Head of caudate nucleus (tissue), 42 donors: Measurements from ENCODE around the gene TNS3.
"Not testable (repeated sequence)": the region's sequence is repeated elsewhere in the genome, so short reads cannot be mapped to it uniquely, and the experiment has no call there.

Experiments
- DNase-seq, 42 donors: peaks; one replicate each; pipeline versions ENCODE4 v3.0.0 to v3.0.0-alpha.2; 2020 to 2021; ENCODE audit warnings: mixed read lengths in 7 of 42
- intact Hi-C: fragments of 100-400 bp; cut with DNase I; formaldehyde crosslinking; loops from one replicate; pipeline ENCODE4 v1.15.0; 2022

TNS3 gene

DNA sequence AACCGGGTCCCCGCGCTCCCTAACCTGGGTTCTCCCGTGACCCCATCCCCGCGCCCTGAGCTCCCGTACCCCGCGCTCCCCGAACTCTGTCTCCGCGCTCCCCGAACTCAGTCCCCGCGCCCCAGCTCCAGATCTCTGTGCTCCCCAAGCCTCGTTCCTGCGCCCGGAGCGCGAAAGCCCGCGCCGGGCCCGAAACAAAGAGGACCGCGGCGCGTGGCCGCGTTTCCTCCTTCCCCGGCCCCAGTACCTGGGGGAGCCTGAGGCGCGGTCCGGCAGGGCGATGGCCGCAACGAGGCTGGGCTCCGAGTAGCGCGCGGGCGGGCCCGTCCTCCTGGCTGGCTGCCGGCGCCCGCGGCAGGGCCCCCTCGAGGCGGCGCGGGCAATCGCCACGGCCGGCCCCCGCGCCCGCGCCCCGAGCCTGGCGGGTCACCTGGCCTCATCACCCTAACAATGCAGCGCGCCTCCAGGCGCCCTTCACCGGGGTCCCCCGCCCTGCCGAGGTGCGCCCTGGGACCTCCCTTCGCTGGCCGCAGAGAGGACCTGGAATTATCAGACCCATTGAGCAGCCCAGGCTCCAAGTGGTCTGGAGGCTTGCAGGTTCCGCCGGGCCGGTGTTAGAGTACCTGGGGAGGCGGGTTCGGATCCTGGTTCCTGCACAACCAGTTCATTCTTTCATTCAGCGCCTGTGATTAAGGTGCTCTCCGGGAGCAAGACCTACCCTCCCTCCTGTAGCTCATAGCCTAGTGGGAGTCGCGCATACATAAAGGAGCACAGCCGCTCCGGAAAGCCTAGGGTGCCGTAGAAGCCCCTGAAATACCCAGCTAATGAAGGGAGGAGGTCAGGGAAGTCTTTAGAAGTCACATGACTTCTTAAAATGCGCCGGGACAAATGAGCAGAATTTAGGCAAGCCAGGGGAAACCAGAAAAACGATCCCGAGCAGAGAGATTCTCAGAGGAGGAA, at the start of gene TNS3:
Gene TNS3 (minus strand): TSS at position 308 of the 960 bp plus-strand sequence. CDS start 142,475 bp downstream, outside the sequence.
- intact Hi-C loops = no loop called here
- DNase-seq = peak in 2 of 42 donors; percentile 24 to 47

DNA sequence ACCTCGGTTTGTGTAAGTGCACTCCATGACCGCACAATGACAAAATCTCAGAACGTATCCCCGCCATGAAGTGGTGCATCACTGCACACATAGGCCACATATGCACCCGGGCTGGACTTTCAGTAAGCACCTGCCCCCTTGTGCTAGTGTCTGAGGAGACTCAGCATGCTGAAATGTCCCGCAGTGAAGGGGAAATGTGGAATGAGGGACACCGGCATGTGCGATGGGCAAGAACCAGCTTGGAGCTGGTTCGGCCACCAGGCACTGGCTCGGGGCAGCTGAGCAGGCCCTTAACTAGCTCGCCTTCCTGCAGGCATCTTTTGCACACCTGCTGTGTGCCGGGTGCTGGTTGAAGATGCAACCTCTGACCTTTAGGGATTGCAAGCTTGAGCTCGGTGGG, 49.8 kb upstream of the TNS3 start:
- DNase-seq = no peak
- intact Hi-C loops = no loop called here

DNA sequence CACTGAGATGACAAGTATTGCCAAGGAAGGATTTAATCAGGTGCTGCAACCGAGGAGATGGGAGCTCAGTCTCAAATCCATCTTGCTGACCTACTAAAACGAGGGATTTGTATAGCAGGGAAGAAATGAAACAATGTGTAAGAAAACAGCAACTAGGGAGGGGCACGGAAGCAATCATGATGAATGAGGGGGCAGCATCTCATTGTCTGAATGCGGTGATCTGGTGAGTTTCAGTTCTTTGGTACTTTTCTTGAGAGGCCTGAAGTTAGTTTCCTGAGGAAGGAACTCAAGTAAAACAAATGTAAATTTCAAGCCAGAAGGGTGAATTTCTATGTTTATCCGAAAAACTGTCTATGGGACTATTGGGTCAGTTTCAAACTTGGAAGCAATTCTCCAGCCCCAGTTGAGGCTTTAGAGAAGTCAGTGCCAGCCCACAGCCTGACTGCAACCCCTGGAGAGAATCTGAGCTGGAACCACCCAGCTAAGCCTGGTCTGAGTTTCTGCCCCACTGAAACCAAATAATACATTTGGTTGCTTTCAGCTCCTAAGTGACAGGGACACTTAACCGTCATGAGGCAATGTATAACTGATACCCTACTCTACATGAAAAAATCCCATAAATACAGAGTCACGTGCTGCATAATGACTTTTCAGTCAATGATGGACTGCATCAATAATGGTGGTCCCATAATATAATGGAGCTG, 45.8 kb upstream of the TNS3 start:
- intact Hi-C loops = no loop called here
- DNase-seq = no peak

DNA sequence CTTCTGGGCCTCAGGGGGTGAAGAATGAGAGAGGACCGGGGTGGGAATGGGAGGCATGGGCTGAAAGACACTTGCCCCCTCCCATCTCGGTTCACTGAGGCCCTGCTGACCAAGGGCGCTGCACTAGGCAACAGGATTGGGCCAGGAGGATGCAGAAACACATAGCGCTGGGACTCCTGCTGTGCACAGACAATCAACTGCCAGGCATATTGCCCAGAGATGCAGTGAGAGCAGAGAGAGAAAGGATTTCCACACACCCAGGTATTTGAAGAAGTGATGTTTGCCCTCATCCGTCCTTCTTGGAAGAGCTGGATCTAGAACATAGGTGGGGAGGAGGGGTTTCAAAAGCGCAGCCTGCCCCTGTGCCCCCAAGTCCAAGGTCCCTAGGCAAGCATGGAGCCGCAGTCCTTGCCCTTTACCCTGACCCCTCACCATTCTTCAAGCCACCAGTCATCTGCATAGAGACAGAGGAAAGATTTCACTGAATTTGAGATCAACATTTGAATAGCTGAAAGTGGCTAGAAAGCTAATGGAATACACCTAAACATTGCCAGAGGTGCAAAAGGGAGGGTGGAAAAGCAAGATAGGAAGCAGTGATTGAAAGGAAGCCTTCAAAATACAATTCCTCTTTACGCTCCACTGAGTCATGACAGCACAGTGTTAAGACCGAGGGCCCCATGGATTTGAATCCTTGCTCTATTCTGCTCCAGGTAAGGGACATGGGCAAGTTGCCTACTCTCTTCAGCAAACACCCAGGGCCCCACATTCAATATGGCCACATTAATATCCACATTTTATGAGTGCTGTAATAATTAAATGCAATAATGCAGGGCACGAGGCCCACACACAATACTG, 44.2 kb upstream of the TNS3 start:
- DNase-seq = no peak
- intact Hi-C loops = no loop called here

DNA sequence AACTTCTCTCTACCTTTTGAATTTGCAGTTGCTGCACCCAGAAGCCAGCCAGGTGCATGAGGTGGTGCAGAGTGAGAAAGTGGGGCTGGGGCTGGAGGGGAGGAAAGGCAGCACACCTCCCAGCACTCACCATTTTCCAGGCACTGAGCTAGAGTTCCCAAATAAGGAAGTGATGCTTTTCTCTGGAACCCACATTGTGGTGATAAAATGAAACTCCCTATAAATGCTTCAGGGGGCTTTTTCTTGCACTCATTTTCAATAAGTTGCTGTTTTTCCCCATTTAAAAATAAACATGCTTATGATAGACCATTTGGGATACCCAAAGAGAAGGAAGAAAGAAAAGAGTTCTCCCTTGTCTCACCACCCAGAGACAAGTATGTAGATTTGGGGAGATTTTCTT, 42.8 kb upstream of the TNS3 start:
- no peak for DNase-seq
- intact Hi-C loops = no loop called here

DNA sequence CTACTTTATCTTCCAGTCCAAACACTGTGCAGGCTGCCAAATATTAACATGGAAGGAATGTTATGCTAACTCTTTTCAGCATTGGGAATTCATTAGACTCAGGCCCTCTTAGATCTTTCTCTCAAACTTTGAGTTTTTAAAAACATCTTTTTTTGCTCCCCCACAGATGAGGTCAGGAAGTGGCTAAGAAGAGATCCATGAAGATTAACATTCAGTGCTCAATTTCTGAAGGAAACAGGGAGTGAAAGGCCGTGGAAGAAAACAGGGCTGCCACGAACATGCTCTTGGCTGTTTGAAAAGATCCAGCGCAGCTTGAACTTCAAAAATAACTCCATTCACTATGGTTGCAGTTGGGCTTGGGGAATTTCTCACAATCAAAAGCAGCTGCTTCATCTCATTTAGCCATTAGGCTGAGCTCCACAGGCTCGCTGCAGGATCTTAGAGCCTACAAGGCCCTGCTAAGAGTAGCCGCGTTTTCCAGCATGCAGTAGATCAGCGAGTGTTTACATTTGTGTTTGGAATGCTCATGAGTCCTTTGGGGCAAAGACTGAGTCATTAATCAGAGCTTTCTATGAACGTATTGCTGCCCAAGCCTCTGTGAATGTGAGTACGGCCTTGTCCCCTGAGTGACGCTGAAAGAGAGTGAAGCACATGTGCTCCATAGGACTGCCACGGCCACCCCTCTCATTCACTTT, 41.2 kb upstream of the TNS3 start:
- intact Hi-C loops = no loop called here
- DNase-seq = no peak

DNA sequence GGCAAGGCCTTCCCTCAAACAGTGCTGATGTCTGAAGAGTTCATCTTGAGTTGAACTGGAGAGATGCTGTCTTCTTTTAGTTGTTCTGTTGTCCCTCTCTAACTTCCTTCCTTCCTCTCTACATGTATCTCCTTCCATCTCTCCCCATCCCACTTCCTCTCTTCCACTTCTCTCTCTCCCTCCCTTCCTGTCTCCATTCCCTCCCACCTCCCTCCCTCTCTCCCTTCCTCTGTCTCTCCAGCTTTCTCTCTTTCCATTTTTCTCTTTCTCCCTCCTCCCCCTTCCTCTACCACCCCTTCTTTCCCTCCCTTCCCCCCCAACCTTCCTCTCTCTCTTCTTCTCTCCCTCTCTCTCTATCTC, 40.7 kb upstream of the TNS3 start:
- intact Hi-C loops = no loop called here
- no peak for DNase-seq

DNA sequence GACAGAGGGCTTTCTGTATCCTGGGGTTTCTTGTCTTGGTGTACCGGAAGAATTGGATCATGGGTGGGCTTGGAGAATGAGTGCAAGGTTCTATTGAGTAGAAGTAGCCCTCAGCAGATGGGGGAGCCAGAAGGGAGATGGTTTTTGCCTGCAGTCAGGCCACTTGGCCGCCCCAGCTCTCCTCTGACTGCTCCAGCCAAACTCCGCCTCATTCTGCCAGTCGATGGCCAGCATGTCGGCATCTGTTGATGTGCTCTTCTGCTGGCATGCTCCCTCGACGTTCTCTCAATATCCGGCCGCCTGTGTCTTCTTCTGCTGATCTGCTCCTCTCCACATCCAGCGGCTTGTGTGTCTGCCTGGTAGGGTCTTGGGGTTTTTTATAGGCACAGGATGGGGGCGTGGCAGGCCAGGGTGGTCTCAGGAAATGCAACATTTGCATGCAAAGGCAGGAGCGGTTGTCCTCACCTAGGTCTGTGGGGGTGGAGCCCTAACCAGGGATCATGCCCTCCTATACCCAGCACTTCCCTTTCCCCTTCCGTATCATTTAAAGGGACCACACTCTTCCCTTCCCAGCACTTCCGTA, 40.2 kb upstream of the TNS3 start:
- intact Hi-C loops = no loop called here
- peak in 15 of 42 donors; percentile 15 to 48 (median 23) for DNase-seq

DNA sequence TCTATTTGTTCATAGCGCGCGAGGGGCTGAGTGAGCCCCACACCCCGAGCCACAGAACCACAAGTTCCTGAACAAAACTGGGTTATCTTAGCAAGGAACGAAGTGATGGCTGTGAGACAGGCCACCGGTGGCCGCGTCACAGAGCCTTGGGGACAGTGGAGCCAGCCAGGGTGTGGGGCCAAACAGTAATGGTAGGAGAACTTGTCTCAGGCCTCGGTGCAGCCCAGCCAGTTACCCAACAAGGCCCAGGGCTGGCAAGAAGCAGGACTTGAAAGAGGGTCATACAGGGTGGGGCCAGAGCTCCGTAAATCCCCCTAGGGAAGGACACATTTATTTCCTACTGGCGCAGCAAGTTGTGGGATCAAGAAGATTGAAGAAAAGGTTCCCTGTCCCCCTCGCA, 39.4 kb upstream of the TNS3 start:
- DNase-seq = no peak
- intact Hi-C loops = no loop called here

DNA sequence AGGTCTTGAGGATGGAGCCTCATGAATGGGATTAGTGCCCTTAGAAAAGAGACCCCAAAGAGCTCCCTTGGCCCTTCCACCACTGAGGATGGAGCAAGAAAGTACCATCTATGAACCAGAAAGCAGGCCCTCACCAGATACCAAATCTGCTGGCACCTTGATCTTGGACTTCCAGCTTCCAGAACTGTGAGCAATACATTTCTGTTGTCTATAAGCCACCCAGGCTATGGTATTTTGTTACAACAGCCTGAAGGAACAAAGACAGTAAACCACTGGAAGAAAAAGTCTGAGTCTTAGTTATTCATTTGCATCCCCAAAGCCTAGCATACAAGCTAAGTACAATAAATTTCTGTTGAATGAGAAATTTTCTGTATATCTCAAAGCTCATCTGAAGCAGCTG, 37.9 kb upstream of the TNS3 start:
- intact Hi-C loops = no loop called here
- DNase-seq = no peak

DNA sequence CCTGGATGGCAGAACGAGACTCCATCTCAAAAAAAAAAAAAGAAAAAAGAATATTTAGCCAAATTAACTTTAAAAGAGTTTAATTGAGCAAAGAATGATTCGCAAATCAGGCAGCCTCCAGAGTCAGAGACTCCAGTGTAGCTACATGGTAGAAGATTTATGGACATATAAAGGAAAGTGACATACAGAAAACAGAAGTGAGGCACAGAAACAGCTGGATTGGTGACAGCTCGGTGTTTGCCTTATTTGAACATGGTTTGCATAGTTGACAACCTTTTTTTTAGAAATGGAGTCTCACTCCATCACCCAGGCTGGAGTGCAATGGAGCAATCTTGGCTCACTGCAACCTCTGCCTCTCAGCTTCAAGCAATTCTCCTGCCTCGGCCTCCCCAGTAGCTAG, 35.2 kb upstream of the TNS3 start:
- no peak for DNase-seq
- intact Hi-C loops = no loop called here

DNA sequence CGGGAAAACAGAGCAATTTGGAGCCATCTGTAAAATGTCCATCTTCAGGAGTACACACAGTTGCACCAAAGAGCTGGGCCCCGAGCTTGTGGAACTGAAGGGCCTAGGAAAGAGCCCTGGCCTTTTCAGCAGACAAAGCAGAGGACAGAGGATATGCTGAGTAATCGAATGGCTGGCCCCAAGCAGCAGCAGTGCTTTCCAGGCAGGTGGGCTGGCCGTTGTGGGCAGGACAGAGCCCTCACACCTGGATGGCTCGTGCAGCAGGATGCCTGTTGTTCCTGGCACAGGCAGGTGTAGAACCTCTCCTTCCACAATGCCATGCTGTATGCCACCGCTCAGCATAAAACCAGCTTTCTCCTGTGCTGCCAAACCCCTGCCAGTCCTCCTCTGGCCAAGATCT, 32.5 kb upstream of the TNS3 start:
- intact Hi-C loops = no loop called here

DNA sequence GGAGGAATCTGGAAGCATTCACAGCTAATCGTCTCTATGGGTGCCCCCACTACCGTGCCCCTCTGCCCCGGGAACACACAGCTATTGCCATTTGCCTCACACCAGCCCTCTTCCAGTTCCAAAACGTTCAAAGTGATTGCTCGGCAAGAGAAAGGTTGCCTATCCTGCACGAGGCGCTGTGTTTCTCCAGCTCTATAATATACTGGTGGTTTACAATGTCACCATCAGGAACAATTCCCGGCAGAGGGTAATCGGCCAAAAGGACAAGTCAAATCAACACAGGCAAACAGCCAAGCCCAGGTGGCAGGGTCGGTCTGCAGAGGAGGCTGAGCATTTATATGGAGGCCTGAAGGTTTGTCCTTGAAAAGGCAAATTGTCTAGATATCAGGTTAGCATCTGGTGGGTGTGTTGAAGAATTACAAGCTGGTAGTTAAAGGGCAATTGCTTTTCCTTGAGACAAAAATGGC, 29.2 kb upstream of the TNS3 start:
- DNase-seq = no peak

More for the DNA sequence above, 32.5 kb upstream of the TNS3 start:
- no peak for DNase-seq

DNA sequence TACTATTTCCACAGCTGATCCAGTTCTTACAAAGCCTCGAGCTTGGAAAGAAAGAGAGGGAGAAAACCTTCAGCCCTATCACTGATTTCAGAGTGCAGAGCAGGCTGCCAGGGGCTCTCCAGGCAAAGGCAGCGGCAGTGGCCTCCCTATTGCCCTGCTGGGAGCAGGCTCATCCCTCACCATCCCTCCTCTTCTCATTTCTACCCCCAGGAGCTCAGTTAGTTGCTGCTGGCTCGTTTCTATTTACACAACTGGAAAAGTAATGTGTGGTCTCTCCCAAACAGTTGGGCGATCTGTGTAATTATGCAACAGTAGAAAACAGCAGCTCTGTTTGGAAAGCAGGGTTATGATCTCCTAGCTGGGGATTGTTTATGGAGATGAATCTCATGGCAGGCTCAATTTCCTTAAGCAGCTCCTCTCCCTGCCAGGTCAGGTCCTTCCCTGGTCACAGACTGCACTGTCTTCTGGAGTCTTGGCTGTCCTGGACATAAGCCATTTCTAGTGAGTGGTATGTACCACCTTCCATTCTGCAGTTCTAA, 28.7 kb upstream of the TNS3 start:
- DNase-seq = no peak
- intact Hi-C loops = no loop called here

More for the DNA sequence above, 29.2 kb upstream of the TNS3 start:
- intact Hi-C loops = no loop called here

DNA sequence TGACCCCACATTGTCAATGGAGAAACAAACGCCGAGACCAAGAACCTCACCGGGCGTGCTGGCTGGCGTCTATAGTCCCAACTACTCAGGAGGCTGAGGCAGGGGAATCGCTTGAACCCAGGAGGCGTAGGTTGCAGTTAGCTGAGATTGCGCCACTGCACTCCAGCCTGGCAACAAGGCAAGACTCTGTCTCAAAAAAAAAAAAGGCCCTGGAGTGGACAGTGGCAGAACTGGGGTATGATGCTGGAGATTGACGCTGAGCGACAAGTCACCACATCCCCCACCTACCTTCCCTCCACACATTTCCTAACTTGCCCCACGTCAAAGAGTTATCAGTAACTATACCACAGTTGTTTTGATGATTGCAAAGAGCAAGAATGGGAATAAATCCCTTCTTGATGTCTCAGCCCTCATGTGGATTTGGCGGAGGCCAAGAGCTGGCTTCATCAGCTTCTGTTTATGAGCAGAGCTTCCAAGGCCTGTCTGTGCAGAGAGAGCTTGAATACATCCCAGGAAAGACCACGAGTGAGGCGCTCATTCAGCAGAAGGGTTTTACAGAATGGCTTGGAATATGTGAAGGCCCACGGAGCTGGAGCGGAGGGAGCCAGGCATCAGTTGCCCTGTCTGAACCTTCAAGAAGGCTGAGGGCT, 28.0 kb upstream of the TNS3 start:
- intact Hi-C loops = no loop called here
- DNase-seq = peak in 3 of 42 donors; percentile 15 to 20 (median 18)

DNA sequence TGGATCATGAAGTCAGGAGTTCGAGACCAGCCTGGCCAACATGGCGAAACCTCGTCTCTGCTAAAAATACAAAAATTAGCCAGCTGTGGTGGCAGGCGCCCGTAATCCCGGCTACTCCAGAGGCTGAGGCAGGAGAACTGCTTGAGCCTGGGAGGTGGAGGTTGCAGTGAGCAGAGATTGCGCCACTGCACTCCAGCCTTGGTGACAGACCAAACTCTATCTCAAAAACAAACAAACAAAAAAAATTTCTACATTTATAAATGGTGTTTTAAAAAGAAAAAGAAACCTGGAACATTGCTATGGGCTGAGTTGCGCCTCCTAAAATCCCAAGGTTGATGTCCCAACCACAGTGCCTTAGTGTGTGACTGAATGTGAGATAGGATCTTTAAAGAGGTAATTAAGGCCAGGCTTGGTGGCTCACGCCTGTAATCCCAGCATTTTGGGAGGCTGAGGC, 24.7 kb upstream of the TNS3 start:
- DNase-seq, intact Hi-C loops: not testable (repeated sequence)

DNA sequence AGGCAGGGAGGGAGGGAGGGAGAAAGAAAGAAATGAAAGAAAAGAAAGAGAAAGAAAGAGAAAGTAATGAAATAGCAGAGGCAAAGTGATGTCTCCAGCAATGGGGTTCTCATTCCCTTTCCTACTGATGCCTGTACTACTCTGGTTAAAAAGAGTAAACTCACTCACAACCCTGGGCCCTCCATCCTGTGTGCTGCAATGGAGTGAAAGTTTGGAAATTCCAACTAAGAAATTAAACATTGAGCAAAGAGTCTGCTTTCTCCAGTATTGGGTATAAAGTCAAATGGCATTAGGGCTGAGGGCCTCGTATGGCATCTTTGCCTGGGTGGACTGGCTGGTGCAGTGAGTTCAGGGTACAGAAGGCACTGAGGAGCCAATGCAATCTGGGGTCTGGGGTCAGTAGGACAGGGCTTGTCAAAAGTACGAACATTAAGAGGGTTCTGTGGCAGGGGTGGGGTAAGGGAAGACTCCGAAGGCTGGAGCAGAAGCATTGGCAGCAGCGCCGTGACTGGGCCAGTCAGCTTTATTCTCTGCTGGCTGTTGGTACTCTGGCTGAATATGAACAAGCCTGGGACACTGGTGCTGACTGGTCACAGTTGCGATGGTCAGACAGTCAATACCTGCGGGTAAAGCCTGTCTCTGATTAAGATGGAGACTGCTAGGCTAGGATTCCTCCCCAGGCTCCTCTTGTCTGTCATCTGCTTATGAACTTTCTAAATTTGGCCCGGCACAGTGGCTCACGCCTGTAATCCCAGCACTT, 24.1 kb upstream of the TNS3 start:
- intact Hi-C loops = no loop called here
- no peak for DNase-seq
